TTC549 (cell line): ENCODE results near the gene MFNG.
"Not testable (repeated sequence)": the region's sequence is repeated elsewhere in the genome, so short reads cannot be mapped to it uniquely, and the experiment has no call there.

Experiments used
- FAIRE-seq: peaks from 2 replicates; lab custom pipeline; 2012; peaks lifted over from hg19 to GRCh38; lab: Jason Lieb, UNC

The MFNG gene

GRCh38 chr22:37472418-37473006 is 13.7 kb downstream of the MFNG start:
- no peak for FAIRE-seq

DNA sequence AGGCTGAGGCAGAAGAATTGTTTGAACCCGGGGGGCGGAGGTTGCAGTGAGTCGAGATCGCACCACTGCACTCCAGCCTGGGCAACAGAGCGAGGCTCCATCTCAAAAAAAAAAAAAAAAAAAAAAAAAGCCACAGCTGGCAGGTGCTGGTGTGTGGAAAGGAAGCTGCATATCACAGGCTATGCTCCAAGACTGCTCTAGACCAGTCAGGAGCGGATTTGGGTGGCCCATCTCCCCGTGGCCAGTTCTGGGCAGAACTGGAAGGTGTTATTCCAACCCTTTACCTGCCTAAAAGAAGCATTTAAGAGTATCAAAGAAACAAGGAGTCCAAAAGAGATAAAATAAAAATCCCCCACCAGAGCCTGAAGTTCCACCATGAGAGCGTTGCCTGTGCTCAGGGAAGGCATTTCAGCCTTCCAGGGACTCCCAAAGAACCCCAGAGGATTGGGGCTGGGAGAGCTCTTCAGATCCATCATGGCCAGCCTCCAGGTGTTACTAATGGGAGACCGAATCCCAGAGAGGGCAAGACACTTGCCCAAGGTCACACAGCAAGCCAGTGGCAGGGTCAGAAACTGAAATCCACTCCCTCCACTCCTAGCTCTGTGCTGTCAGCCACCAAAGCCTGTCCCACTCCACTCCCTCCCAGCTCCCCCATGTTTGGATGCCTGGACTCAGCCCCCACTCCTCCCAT is 14.3 kb downstream of the MFNG start:
- no peak for FAIRE-seq

DNA sequence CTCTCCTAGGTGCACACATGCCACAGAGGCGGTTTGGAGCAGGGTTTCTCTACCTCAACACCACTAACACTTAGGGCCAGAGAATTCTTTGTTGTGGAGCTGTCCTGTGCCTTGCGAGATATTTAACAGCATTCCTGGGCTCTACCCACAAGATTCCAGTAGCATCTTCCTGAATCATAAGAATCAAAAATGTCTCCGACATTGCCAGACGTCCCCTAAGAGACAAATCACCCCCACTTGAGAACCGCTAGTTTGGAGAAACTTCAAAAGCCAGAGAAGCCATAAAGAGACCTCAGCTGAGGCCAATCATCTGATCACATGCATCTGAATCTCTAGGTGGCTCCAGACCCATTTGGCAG is 16.1 kb downstream of the MFNG start:
- no peak for FAIRE-seq

DNA sequence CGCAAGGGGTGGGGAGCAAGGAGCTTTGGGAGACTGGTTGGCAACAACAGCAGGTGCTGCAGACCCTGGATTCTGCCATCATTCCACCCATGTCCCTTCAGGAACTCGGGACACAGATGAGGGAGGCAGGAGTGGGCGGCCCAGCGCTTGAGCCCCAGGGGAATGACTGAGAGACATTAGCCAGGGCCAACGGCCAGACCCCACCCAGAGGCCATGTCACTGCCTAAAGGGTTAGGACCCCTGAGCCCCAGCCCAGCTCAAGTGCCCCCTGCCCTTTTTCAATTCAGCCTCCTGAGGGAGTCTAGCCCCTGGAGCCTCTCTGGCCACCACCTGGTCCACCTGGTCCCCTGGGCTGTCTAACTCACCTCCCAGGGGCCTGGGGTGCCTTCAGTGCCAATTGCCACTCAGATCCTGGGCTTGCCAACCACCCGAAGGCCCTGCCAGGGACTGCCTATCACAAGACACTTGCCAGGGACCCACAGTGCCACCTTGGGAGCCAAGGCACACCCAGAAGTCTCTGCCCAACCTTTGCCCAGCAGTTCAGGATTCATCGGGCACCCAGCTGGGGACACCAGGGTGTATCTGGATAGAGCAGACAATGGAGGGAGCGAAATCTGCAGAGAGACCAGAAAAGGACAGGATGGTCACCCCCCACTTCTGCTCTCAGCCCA is 16.6 kb downstream of the MFNG start:
- FAIRE-seq: no peak

- FAIRE-seq: not testable (repeated sequence)
These were observed 17.9 kb downstream of the MFNG start for GRCh38 chr22:37468201-37468695.

- no peak for FAIRE-seq
These were observed 18.7 kb downstream of the MFNG start for GRCh38 chr22:37467391-37467955.

- no peak for FAIRE-seq
These were observed 22.0 kb downstream of the MFNG start for GRCh38 chr22:37464181-37464580.

DNA sequence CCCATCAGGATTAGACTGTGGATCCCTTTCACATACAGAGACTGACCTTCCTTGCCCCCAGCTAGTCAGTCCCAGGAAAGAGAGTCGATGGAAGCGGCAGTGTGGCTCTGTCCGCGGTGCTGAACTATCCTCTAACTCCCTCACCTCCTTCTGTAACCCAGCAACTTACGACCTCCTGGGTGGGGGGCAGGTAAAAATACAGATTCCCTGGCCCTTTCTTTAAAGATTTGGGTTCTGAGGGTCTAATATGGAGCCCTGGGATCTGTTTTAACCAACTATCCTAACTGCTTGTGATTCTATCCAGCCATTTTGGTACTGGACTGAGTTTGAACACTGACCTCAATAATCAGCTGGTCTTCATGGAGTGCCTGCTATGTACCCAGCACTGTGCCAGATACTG is 23.2 kb downstream of the MFNG start:
- no peak for FAIRE-seq

- FAIRE-seq: no peak
These were observed 23.7 kb downstream of the MFNG start for GRCh38 chr22:37462436-37462835.

DNA sequence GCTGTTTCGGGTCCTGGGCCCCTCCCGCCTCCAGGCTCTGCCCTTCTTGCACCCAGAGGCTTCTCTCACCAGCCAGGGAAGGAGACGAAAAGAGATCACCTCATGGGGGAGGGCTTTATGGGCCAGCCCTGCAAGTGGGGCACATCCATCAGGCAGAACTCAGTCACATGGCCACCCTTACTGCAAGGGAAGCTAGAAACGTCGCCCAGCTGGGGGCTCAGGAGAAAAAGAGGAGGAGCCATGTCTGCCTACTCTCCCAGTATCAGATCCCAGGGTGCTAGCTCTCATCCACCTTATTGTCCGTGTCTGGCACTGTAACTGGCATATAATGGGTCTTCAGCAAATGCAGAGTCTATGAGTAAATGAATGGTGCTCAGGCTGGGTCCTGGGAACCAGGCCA is 24.2 kb downstream of the MFNG start:
- FAIRE-seq: no peak

DNA sequence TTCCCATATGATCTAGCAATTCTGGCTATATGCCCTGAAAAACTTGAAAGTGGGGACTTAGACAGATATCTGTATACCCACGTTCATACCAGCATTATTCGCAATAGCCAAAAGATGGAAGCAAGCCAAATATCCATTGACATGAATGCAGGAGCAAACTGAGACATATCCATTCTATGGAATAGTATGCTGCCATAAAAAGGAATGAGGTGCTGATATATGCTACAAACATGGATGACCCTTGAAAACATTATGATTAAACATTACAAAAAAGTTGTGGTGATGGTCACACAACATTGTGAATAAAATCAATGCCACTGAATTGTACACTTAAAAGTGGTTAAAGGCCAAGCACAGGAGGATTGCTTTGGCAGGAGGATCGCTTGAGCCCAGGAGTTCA is 25.5 kb downstream of the MFNG start:
- FAIRE-seq: no peak

DNA sequence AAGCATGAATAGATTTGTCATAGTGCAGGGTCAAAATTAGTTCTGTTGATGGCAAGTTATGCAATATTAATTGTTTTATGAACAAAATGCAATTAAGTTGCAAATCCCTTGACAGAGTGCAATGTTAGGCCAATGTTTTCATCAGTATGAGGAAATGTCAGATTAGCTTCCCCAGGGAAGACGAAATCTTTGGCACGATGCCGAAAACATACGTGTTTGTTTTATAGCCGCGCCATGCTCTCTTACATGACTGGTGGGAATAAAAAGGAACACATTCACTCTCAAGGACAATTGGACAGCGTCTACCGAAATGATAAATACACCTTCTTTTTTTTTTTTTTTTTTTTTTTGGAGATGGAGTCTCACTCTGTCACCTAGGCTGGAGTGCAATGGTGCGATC is 27.0 kb downstream of the MFNG start:
- no peak for FAIRE-seq

DNA sequence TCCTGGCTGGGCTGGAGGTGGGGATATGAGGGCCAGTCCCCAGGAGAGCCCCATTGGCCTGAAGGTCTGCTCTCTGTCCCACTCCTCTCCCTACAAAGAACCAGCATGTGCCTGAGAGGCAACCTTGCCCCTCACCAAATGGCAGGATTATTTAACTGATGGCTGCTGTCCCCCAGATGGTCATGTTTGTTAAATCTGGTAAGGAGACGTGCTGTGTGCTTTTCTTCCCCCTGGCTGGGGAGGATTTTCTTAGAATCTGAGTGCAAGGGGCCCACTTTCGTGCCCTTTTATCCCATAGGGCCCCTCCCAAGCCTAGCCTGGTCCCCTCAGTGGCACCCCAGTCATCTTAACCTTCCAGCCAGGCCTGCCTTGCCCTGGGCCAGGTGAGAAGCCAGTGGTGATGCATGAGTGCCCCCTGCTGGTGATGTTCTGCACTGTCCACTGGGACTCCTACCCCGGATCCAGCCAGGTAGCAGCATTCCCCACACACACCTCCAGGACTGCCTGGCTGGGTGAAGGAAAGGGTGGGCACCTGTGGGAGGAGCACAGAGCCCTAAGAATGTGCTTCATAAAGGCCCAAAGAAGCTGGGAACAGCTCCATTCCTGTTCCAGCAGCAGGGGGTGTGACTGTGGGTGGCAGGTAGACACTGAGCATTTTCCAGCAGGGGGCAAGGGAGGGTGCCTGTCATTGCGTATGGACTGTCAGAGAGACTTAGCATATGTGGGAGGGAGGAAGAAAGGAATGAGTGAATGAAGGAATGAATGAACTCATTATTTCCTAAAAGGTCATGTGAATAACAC is 28.9 kb downstream of the MFNG start:
- no peak for FAIRE-seq

- no peak for FAIRE-seq
These were observed 29.8 kb downstream of the MFNG start for GRCh38 chr22:37456346-37456745.

DNA sequence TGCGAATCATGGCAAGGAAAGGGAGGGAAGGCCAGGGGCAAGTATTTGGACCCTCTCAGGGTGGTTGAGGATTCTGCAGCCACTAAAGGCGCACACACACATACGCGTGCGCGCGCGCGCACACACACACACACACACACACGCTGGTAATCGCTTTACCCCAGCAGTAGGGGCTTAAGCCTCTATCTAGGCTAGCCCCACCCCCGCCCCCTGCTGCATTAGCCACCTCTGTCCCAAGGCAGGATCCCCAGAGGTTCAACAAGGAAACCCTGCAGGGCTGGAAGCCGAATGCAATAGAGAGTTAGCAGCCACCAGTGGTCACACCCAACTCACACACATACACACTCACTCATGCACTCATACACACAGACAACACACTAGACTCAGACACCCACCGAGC is 30.3 kb downstream of the MFNG start:
- no peak for FAIRE-seq

GRCh38 chr22:37454857-37455686 is 31.1 kb downstream of the MFNG start:
- no peak for FAIRE-seq

DNA sequence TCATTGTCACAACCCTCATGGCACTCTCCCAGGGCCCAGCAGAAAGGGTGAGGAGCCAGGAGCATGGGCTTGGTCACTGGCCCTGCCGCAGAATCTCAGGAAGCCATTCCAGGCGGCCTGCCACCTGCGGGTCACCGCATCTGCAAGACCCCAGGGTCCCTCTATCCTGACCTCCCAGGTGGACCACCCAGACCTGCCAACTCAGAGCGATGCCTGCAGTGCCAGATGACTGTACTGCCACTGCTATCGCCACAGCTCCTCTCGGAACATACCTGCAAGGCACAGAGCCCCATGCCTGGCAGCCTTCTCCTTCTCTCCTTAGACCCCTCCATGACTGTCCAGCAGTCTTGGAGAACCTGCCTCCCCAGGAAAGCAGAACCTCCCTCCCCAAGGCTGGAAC is 32.5 kb downstream of the MFNG start:
- no peak for FAIRE-seq

DNA sequence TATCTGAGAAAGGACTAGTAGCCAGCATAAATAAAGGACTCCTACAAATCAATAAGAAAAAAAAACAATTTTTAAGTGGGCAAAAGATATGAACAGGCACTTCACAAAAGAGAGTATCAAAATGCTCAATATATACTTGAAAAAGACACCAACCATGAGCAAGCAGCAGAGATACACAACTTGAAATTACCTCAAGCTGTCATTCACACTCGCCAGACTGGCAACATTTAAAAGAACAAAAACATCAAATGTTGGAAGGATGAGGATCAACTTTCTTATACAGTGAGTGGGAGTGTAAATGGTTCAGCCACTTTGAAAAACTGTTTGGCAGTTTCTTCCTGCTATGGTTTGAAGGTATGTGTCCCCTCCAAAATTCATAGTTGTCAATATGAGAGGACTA is 35.0 kb downstream of the MFNG start:
- FAIRE-seq: no peak

DNA sequence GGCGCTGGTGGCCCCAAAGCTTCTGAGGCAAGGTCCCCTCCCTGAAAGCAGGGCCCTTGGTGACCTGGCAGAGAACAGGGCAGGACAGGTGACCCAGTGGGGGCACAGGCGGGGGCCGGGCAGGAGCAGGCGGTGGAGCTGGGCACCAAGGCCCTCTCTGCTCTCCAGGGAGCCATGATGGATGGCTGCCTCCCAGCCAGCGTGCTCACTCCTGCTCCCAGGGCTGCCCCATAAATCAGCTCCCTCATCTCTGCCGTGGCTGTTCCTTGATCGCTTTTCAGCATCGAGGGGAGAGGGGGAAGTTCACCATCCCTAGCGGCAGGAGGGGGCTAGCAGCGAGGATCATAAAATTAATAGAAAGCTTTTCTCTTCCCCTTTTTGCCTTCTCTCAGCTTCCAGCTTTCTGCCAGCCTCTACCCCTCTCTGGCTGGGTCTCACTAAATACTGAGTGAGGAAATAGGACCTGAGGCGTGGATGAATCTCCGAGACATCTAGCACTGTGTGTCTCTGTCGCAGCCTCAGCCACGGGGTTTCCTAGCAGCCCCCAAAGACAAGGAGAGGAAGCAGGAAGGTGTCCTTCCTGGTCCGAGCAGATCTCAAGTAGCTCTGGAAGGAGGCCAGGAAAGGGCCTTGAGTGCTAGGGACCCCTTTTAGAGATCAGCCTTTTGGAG is 36.7 kb downstream of the MFNG start:
- no peak for FAIRE-seq

DNA sequence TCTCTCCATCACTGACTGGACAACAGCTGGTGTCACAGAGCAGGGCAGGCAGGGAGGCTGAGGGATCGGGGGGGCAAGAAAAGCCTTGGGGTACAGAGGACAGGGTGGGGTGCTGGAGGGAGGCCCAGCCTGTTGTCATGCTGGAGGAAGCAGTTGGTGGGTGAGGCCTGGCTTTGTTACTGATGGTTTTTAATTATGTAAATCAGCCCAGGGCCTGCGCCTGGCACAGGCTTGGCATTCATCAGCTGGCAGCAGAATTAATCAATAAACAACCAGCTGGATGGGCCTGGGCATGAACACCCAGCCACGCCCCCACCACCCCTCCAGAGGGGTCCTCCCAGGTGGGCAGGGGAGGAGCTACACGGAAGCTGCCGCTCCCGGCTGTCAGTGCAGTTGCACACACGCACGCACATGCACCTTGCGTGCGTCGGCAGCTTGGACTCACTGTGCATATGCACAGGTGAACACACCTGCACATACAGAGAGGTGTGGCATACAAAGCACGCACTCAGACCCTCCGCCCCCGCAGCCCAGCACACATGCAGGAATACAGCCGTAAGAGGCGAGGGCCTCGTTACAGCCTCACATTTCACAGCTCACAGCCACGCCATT is 37.6 kb downstream of the MFNG start:
- FAIRE-seq: no peak

GRCh38 chr22:37445501-37445900 is 40.7 kb downstream of the MFNG start:
- no peak for FAIRE-seq
